Loucy (cell line): ENCODE results near the gene PCDHGB5.

Source experiments
- EZH2phosphoT487 ChIP-seq: fragments of 200-600 bp; IDR thresholded peaks from 2 replicates; pipeline ENCODE4 v1.6.1; 2018; ENCODE audit warnings: antibody characterized with exemption, mild to moderate bottlenecking, moderate library complexity, borderline replicate concordance
- TF ChIP-seq, protein P1 (sequence below): fragments of 200-600 bp; sonication (generic); conservative IDR thresholded peaks from 2 replicates; pipeline ENCODE4 v1.5.1; 2014; ENCODE audit warnings: mild to moderate bottlenecking, antibody characterized with exemption, low read length

DNA sequence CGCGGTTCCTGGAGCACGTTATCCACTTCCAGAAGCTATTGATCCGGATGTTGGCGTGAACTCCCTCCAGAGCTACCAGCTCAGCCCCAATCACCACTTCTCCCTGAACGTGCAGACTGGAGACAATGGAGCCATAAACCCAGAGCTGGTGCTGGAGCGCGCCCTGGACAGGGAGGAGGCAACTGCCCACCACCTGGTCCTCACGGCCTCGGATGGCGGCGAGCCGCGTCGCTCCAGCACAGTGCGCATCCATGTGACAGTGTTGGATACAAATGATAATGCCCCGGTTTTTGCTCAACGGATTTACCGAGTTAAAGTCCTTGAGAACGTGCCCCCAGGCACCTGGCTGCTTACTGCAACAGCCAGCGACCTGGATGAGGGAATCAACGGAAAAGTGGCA lies 5.6 kb downstream of the PCDHGB5 start:
- TF ChIP-seq, protein P1, sequence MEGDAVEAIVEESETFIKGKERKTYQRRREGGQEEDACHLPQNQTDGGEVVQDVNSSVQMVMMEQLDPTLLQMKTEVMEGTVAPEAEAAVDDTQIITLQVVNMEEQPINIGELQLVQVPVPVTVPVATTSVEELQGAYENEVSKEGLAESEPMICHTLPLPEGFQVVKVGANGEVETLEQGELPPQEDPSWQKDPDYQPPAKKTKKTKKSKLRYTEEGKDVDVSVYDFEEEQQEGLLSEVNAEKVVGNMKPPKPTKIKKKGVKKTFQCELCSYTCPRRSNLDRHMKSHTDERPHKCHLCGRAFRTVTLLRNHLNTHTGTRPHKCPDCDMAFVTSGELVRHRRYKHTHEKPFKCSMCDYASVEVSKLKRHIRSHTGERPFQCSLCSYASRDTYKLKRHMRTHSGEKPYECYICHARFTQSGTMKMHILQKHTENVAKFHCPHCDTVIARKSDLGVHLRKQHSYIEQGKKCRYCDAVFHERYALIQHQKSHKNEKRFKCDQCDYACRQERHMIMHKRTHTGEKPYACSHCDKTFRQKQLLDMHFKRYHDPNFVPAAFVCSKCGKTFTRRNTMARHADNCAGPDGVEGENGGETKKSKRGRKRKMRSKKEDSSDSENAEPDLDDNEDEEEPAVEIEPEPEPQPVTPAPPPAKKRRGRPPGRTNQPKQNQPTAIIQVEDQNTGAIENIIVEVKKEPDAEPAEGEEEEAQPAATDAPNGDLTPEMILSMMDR, result no peak
- no peak for TF ChIP-seq EZH2phosphoT487
